ENCODE results near the gene ZNF451. TPM values are rescaled to one million over a fixed set of nuclear protein-coding genes. Genes with fewer than 3 reads are reported as not detected.

The ZNF451 gene
- total RNA-seq, 1 donor from 2014 or later = 21.5 TPM

GRCh38 chr6:57102976-57103375 is 13.0 kb downstream of the ZNF451 start:
- TF ChIP-seq CTCF (IDR thresholded peaks at IDR 0.05) = no peak
- Histone ChIP-seq H3K9me3 (no peaks in the 10 kb centered on the region), H3K27ac (no peak overlapping the region), H3K4me3 (no peak overlapping the region), H3K4me1 (no peaks in the 10 kb centered on the region), H3K36me3 (peaks cover 48 to 75% of the 10 kb centered on the region in 2 donors), H3K27me3 (no peaks in the 10 kb centered on the region)
- intact Hi-C loops (cut with DNase I) = no loop called here
- no peak for DNase-seq (ENCODE audit: low spot score in 2 of 2)

GRCh38 chr6:57104336-57104735 is 14.3 kb downstream of the ZNF451 start:
- H3K27me3 ChIP-seq = no peaks in the 10 kb centered on the region
- intact Hi-C loops (cut with DNase I) = no loop called here
- H3K4me1 ChIP-seq = no peaks in the 10 kb centered on the region
- DNase-seq (ENCODE audit: low spot score in 2 of 2) = no peak
- H3K4me3 ChIP-seq = no peak overlapping the region
- no peak for TF ChIP-seq CTCF (IDR thresholded peaks at IDR 0.05)
- no peaks in the 10 kb centered on the region for H3K9me3 ChIP-seq
- H3K36me3 ChIP-seq = peaks cover 39 to 64% of the 10 kb centered on the region in 2 donors
- H3K27ac ChIP-seq = no peak overlapping the region

GRCh38 chr6:57106990-57107389 is 17.0 kb downstream of the ZNF451 start:
- Histone ChIP-seq H3K27ac (no peak overlapping the region), H3K27me3 (no peaks in the 10 kb centered on the region), H3K36me3 (peaks cover 12 to 38% of the 10 kb centered on the region in 2 donors), H3K9me3 (no peaks in the 10 kb centered on the region), H3K4me3 (no peak overlapping the region), H3K4me1 (no peaks in the 10 kb centered on the region)
- DNase-seq (ENCODE audit: low spot score in 2 of 2) = no peak
- no peak for TF ChIP-seq CTCF (IDR thresholded peaks at IDR 0.05)
- intact Hi-C loops (cut with DNase I) = no loop called here

- Histone ChIP-seq H3K36me3 (peaks cover 3 to 21% of the 10 kb centered on the region in 2 donors), H3K9me3 (no peaks in the 10 kb centered on the region), H3K27ac (no peak overlapping the region), H3K4me1 (no peaks in the 10 kb centered on the region), H3K4me3 (no peak overlapping the region), H3K27me3 (no peaks in the 10 kb centered on the region)
- DNase-seq (ENCODE audit: low spot score in 2 of 2) = no peak
- TF ChIP-seq CTCF (IDR thresholded peaks at IDR 0.05) = no peak
- intact Hi-C loops (cut with DNase I) = no loop called here
Observed at GRCh38 chr6:57108691-57109090, 18.7 kb downstream of the ZNF451 start.

- intact Hi-C loops (cut with DNase I) = no loop called here
- Histone ChIP-seq H3K4me1 (no peaks in the 10 kb centered on the region), H3K9me3 (no peaks in the 10 kb centered on the region), H3K27ac (no peak overlapping the region), H3K36me3 (peaks cover 3 to 15% of the 10 kb centered on the region in 2 donors), H3K4me3 (no peak overlapping the region), H3K27me3 (no peaks in the 10 kb centered on the region)
- no peak for DNase-seq (ENCODE audit: low spot score in 2 of 2)
- no peak for TF ChIP-seq CTCF (IDR thresholded peaks at IDR 0.05)
Observed at GRCh38 chr6:57109880-57110279, 19.9 kb downstream of the ZNF451 start.

- no peak for TF ChIP-seq CTCF (IDR thresholded peaks at IDR 0.05)
- Histone ChIP-seq H3K4me1 (peaks cover 0 to 7% of the 10 kb centered on the region in 2 donors), H3K36me3 (peaks cover 0 to under 1% of the 10 kb centered on the region in 2 donors), H3K27me3 (no peaks in the 10 kb centered on the region), H3K4me3 (no peak overlapping the region), H3K9me3 (no peaks in the 10 kb centered on the region), H3K27ac (no peak overlapping the region)
- no peak for DNase-seq (ENCODE audit: low spot score in 2 of 2)
- intact Hi-C loops (cut with DNase I) = no loop called here
Observed at GRCh38 chr6:57113105-57113504, 23.1 kb downstream of the ZNF451 start.
